ENCODE measurements around the gene KTI12.
"Not testable (repeated sequence)": the region's sequence is repeated elsewhere in the genome, so short reads cannot be mapped to it uniquely, and the experiment has no call there.

Gene KTI12, protein sequence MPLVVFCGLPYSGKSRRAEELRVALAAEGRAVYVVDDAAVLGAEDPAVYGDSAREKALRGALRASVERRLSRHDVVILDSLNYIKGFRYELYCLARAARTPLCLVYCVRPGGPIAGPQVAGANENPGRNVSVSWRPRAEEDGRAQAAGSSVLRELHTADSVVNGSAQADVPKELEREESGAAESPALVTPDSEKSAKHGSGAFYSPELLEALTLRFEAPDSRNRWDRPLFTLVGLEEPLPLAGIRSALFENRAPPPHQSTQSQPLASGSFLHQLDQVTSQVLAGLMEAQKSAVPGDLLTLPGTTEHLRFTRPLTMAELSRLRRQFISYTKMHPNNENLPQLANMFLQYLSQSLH

DNA sequence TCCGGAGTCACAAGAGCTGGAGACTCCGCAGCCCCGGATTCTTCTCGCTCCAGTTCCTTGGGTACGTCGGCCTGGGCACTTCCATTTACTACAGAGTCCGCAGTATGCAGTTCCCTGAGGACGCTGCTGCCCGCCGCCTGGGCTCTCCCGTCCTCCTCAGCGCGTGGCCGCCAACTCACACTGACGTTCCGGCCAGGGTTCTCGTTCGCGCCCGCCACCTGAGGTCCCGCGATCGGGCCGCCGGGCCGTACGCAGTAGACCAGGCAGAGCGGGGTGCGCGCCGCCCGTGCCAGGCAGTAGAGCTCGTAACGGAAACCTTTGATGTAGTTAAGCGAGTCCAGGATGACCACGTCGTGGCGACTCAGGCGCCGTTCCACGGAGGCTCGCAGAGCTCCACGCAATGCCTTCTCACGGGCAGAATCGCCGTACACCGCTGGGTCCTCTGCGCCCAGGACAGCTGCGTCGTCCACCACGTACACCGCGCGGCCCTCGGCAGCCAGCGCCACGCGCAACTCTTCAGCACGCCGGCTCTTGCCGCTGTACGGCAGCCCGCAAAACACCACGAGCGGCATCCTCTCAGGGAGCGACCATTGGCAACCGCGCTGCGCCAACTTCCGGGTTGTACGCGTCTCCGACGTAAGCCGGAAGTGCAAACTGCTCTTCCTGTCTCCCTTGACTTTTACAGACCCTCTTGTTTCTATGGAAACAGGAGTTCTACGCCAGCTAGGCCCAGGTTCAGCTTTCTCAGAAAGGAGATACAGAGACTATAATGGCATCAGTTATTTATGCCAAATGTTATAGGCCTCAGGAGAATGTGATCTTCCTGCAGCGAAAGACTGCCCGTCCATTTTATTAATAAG lies at the start of gene KTI12:
Gene KTI12 (minus strand): TSS at position 621 of the 860 bp plus-strand sequence. CDS start 49 bp downstream, at position 572.
- peak; percentile 70 for DNase-seq (ENCODE audit: low read depth, low spot score)

- DNase-seq (ENCODE audit: low read depth, low spot score): no peak
These were observed 46.4 kb upstream of the KTI12 start for GRCh38 chr1:52080014-52080415.

DNA sequence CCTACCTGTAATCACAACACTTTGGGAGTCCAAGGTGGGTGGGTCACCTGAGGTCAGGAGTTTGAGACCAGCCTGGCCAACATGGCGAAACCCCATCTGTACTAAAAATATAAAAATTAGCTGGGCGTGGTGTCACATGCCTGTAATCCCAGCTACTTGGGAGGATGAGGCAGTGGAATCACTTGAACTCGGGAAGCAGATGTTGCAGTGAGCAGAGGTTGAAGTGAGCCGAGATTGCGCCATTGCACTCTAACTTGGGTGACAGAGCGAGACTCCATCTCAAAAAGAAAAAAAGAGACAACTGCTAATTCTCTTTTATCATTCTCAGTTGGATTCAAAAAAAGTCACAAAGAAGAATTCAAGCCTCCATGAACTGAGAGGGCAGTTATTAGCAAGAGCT lies 43.7 kb upstream of the KTI12 start:
- not testable (repeated sequence) for DNase-seq (ENCODE audit: low read depth, low spot score)

DNA sequence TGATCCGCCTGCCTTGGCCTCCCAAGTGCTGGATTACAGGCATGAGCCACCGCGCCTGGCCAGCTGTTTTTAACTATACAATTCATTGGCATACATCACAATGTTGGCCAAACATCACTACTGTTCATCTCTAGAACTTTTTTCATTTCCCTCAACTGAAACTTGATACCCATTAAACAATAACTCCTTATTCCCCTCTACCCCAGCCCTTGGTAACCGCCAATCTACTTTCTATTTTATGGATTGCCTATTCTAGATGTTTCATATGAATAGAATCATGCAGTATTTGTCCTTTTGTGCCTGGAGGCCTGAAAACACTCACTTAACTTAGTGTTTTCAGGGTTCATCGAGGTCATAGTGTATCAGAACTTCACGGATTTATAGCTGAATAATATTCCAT lies 38.7 kb upstream of the KTI12 start:
- no peak for DNase-seq (ENCODE audit: low read depth, low spot score)

GRCh38 chr1:52070704-52071103 lies 37.1 kb upstream of the KTI12 start:
- DNase-seq (ENCODE audit: low read depth, low spot score): no peak

GRCh38 chr1:52063192-52063591 lies 29.6 kb upstream of the KTI12 start:
- DNase-seq (ENCODE audit: low read depth, low spot score): no peak

- DNase-seq (ENCODE audit: low read depth, low spot score): no peak
These were observed 27.2 kb upstream of the KTI12 start for GRCh38 chr1:52060822-52061221.

DNA sequence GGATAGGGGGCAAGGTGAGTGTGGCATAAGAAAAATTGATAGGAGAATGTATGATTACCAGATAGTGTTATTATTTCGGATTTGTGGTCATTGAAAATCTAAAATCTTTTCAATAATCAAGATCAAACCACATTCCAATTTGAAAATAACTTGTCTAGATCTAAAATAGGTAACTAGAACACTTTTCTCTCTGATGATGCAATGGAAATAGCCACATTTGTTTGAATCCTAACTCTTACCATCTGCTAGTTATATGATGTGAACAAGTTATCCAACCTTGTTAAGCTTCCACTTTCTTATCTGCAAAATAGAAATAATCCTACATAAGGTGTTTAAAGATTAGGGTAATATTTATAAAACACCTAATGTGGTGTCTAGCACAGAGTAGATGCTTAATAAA lies 26.3 kb upstream of the KTI12 start:
- DNase-seq (ENCODE audit: low read depth, low spot score): no peak

DNA sequence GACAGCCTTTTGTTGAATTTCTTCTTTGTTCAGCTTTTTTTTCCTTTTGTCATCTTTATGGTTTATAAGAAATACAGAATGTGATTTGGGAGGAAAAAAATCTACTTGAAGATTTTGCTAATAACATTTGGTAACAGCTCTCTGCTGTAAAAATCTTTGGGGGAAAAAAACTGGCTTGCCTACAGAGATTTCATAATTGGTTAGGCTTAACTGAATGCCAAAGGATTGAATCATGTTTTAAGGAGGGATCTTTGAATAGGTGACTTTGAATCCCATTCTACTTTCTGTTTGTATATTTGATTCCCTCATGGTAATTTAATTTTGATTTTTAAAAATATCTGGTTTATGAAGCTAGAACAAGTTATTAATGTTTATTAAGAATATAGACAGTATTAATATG lies 25.7 kb upstream of the KTI12 start:
- DNase-seq (ENCODE audit: low read depth, low spot score): no peak

- no peak for DNase-seq (ENCODE audit: low read depth, low spot score)
These were observed 24.3 kb upstream of the KTI12 start for GRCh38 chr1:52057876-52058415.

GRCh38 chr1:52057255-52057654 lies 23.6 kb upstream of the KTI12 start:
- DNase-seq (ENCODE audit: low read depth, low spot score): no peak

DNA sequence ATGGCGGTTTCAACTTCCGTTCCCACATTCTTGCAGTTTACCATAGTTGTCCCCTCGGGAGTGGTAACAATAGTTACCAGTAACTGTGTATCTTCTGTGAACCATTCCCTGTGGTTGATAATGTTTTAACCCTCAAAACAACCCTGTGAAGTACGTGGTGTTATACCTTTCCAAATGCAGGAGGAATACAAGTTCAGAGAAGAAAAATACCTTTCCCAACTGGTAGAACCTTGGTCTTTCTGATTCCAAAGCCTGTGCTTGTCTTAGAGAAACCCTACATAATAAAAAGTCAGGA lies 23.3 kb upstream of the KTI12 start:
- DNase-seq (ENCODE audit: low read depth, low spot score): no peak

GRCh38 chr1:52056163-52056936 lies 22.7 kb upstream of the KTI12 start, which contains the start of gene BTF3L4:
TSS of gene BTF3L4 (plus strand) at chr1:52056295. CDS start at chr1:52059848, 3,553 bp downstream.
- DNase-seq (ENCODE audit: low read depth, low spot score): peak; percentile 65

DNA sequence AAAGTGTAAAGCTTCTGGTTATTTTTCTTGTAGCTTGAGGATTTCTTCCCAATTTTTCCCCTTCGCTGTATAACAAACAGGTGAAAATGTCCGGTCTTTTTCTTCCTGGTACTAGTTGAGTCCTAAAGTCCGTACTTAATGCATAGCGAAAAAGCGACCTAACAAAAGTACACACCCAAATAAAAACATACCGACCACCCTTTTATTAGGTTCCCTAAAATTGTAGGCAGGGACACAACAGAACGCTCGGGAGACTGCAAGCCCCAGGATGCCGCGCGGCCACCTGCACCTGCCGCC lies 22.2 kb upstream of the KTI12 start:
- DNase-seq (ENCODE audit: low read depth, low spot score): no peak

GRCh38 chr1:52055066-52055865 lies 21.7 kb upstream of the KTI12 start, which contains the start of gene TXNDC12:
TSS of gene TXNDC12 (minus strand) at chr1:52055191. CDS start at chr1:52055096, 95 bp downstream.
- DNase-seq (ENCODE audit: low read depth, low spot score): no peak

- no peak for DNase-seq (ENCODE audit: low read depth, low spot score)
These were observed 21.0 kb upstream of the KTI12 start for GRCh38 chr1:52054496-52055065.

- DNase-seq (ENCODE audit: low read depth, low spot score): no peak
These were observed 20.3 kb upstream of the KTI12 start for GRCh38 chr1:52053862-52054261.

DNA sequence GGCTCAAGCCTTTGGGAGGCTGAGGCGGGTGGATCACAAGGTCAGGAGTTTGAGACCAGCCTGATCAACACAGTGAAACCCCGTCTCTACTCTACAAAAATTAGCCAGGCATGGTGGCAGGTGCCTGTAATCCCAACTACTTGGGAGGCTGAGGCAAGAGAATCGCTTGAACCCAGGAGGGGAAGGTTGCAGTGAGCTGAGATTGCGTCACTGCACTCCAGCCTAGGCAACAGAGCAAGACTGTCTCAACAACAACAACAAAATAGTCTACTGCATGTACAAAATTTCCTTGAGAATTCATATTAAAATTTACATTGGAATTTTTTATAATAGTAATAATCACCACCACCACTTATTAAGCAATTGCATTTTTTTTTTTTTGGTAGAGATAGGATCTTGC lies 15.7 kb upstream of the KTI12 start:
- not testable (repeated sequence) for DNase-seq (ENCODE audit: low read depth, low spot score)

GRCh38 chr1:52045666-52046195 lies 12.1 kb upstream of the KTI12 start:
- not testable (repeated sequence) for DNase-seq (ENCODE audit: low read depth, low spot score)

GRCh38 chr1:52045236-52045635 lies 11.6 kb upstream of the KTI12 start:
- DNase-seq (ENCODE audit: low read depth, low spot score): no peak
